ENCODE results near the gene KLHDC4. TPM values are rescaled to one million over a fixed set of nuclear protein-coding genes. Genes with fewer than 3 reads are reported as not detected.
A peak's percentile ranks its signal among the peaks of the same experiment; 100 is the strongest.

The KLHDC4 gene
- total and polyA plus RNA-seq, 2 donors (not counting 1 experiment from before 2014, with no cell fraction given) = 51.3 to 90.8 TPM

DNA sequence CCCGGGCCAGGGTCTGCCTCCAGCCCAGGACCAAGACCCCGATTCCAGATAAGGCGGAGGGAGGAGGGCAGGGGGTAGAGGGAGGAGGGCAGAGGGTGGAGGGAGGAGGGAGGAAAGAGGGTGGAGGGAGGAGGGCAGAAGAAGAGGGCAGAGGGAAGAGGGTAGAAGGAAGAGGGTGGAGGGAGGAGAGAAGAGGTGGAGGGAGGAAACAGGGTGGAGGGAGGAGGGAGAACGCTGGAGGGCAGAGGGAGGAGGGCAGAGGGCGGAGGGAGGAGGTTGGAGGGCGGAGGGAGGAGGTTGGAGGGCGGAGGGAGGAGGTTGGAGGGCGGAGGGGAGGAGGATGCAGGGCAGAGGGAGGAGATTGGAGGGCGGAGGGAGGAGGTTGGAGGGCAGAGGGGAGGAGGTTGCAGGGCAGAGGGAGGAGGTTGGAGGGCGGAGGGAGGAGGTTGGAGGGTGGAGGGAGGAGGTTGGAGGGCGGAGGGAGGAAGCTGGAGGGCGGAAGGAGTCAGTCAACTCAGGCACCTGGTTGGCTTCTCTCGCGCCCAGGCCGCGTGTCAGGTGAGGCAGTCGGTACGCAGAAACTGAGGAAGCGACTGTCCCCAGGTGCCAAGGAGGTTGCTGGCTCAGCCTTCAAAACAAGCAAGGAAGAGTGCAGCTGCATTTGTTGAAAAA lies 65.2 kb downstream of the KLHDC4 start:
- Histone ChIP-seq H3K27me3 (replicated peaks in 1 of 4; ENCODE audit: control extremely low read depth in 1 of 4, control insufficient read depth in 3 of 4, insufficient read depth in 4 of 4, low read length in 3 of 4) (no peaks in the 10 kb centered on the region), H3K36me3 (replicated peaks in 1 of 2; ENCODE audit: control extremely low read depth in 1 of 2, control insufficient read depth in 1 of 2, extremely low read depth in 1 of 2, insufficient read depth in 2 of 2, low read length in 1 of 2) (peaks cover 0 to 13% of the 10 kb centered on the region in 2 experiments), H3K9me3 (ENCODE audit: control extremely low read depth in 1 of 3, control insufficient read depth in 2 of 3, insufficient read depth in 1 of 3, low read length in 2 of 3) (no peaks in the 10 kb centered on the region), H2AFZ (ENCODE audit: insufficient read depth, low read depth, low read length, poor library complexity, severe bottlenecking) (peak overlapping the region; percentile 39), H3K79me2 (ENCODE audit: control insufficient read depth, insufficient read depth, low read length) (no peaks in the 10 kb centered on the region), H4K20me1 (ENCODE audit: control insufficient read depth, insufficient read depth, low read length, poor library complexity, severe bottlenecking) (no peaks in the 10 kb centered on the region), H3K4me3 (ENCODE audit: control extremely low read depth in 1 of 5, extremely low read depth in 1 of 5, insufficient read depth in 1 of 5, low read depth in 2 of 5, low read length in 4 of 5) (peak overlapping the region in 1 of 5 experiments; percentile 38), H3K4me2 (replicated peaks; ENCODE audit: low read depth, low read length, poor library complexity, severe bottlenecking) (peak overlapping the region; percentile 73), H3K27ac (ENCODE audit: low read length in 2 of 2) (peak overlapping the region; percentile 79 to 80), H3K4me1 (ENCODE audit: control insufficient read depth in 2 of 2, insufficient read depth in 2 of 2, low read length in 2 of 2) (peaks cover 45 to 67% of the 10 kb centered on the region in 2 donors), H3K9ac (ENCODE audit: low read length) (no peak overlapping the region)
- Mint-ChIP-seq H3K4me1 (peaks cover 56% of the 10 kb centered on the region), H3K27ac (peak overlapping the region; percentile 91), H3K4me3 (peak overlapping the region; percentile 75), H3K9me3 (ENCODE audit: insufficient read depth) (no peaks in the 10 kb centered on the region), H3K27me3 (no peaks in the 10 kb centered on the region)
- DNase-seq (peak; percentile 71), ATAC-seq (ENCODE audit: low read depth) (no peak)
- TF ChIP-seq EZH2 (IDR thresholded peaks at IDR 0.05; ENCODE audit: borderline replicate concordance, insufficient read depth, low read depth, low read length, poor library complexity, severe bottlenecking) = no peak
- TF ChIP-seq, protein P1, sequence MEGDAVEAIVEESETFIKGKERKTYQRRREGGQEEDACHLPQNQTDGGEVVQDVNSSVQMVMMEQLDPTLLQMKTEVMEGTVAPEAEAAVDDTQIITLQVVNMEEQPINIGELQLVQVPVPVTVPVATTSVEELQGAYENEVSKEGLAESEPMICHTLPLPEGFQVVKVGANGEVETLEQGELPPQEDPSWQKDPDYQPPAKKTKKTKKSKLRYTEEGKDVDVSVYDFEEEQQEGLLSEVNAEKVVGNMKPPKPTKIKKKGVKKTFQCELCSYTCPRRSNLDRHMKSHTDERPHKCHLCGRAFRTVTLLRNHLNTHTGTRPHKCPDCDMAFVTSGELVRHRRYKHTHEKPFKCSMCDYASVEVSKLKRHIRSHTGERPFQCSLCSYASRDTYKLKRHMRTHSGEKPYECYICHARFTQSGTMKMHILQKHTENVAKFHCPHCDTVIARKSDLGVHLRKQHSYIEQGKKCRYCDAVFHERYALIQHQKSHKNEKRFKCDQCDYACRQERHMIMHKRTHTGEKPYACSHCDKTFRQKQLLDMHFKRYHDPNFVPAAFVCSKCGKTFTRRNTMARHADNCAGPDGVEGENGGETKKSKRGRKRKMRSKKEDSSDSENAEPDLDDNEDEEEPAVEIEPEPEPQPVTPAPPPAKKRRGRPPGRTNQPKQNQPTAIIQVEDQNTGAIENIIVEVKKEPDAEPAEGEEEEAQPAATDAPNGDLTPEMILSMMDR (IDR thresholded peaks at IDR 0.05) = no peak
- intact Hi-C loops (cut with micrococcal nuclease) = loop anchor here (5.0 kb wide), 1 partner anchor 67 kb away; the partner anchor contains the start of gene KLHDC4
- 44% methylated on average over 18 of the region's 19 CpGs for WGBS (ENCODE audit: insufficient coverage)
- ChIA-PET POLR2A (interaction anchor here (0.6 to 1.3 kb wide), 7 partner anchors 21 to 316 kb away, joined by 3 to 6 read pairs (median 3); partner anchors contain the start of gene KLHDC4), CTCF (interaction anchor here (0.6 to 3.2 kb wide), 3 partner anchors 64 to 107 kb away, joined by 3 to 26 read pairs (median 3); no protein-coding TSS in a partner anchor)

DNA sequence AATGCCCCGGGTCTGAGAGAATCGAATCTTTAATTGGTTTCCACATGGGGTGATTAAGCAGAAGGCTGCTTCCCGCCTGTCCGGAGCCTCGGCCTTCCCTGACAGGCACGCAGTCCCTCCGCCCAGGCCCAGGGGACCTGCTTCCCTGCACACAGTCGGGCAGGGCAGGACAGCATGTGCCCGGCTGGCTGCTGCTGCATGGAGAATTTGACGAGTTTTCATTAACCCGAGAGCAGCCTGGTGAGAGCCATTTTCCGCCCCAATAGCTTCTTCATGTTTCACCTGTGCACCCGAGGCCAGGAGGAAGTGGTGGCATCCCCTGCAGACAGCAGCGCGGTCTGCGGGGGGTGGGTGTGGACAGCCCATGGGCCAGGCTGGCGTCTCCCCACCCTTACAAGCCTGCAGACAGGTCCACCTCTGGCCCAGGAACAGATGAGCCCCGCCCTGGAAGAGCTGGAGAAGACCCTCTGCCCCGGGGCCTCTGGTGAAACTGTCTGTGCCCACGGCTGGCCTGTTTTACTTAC lies 67.0 kb downstream of the KLHDC4 start:
- ChIA-PET POLR2A (interaction anchor here (1.3 kb wide), 1 partner anchor 26 kb away, joined by 3 read pairs; no protein-coding TSS in a partner anchor), CTCF (interaction anchor here (1.0 to 2.0 kb wide), 3 partner anchors 31 to 70 kb away, joined by 3 to 6 read pairs (median 4); no protein-coding TSS in a partner anchor)
- H3K4me3 Mint-ChIP-seq = peak overlapping the region; percentile 65
- intact Hi-C loops (cut with micrococcal nuclease) = no loop called here
- H3K27me3 ChIP-seq (replicated peaks in 1 of 4; ENCODE audit: control extremely low read depth in 1 of 4, control insufficient read depth in 3 of 4, insufficient read depth in 4 of 4, low read length in 3 of 4) = no peaks in the 10 kb centered on the region
- H3K9ac ChIP-seq (ENCODE audit: low read length) = no peak overlapping the region
- no peaks in the 10 kb centered on the region for H3K9me3 ChIP-seq (ENCODE audit: control extremely low read depth in 1 of 3, control insufficient read depth in 2 of 3, insufficient read depth in 1 of 3, low read length in 2 of 3)
- H2AFZ ChIP-seq (ENCODE audit: insufficient read depth, low read depth, low read length, poor library complexity, severe bottlenecking) = no peak overlapping the region
- no peaks in the 10 kb centered on the region for H4K20me1 ChIP-seq (ENCODE audit: control insufficient read depth, insufficient read depth, low read length, poor library complexity, severe bottlenecking)
- DNase-seq (peak; percentile 56), ATAC-seq (ENCODE audit: low read depth) (peak; percentile 13)
- no peaks in the 10 kb centered on the region for H3K27me3 Mint-ChIP-seq
- H3K9me3 Mint-ChIP-seq (ENCODE audit: insufficient read depth) = no peaks in the 10 kb centered on the region
- H3K4me1 Mint-ChIP-seq = peaks cover 52% of the 10 kb centered on the region
- H3K79me2 ChIP-seq (ENCODE audit: control insufficient read depth, insufficient read depth, low read length) = no peaks in the 10 kb centered on the region
- no peak for TF ChIP-seq EZH2 (IDR thresholded peaks at IDR 0.05; ENCODE audit: borderline replicate concordance, insufficient read depth, low read depth, low read length, poor library complexity, severe bottlenecking)
- TF ChIP-seq, protein P1 (IDR thresholded peaks at IDR 0.05) = no peak
- no peak overlapping the region for H3K4me3 ChIP-seq (ENCODE audit: control extremely low read depth in 1 of 5, extremely low read depth in 1 of 5, insufficient read depth in 1 of 5, low read depth in 2 of 5, low read length in 4 of 5)
- peaks cover 42 to 63% of the 10 kb centered on the region in 2 donors for H3K4me1 ChIP-seq (ENCODE audit: control insufficient read depth in 2 of 2, insufficient read depth in 2 of 2, low read length in 2 of 2)
- 59% methylated on average over 16 of the region's 20 CpGs for WGBS (ENCODE audit: insufficient coverage)
- H3K36me3 ChIP-seq (replicated peaks in 1 of 2; ENCODE audit: control extremely low read depth in 1 of 2, control insufficient read depth in 1 of 2, extremely low read depth in 1 of 2, insufficient read depth in 2 of 2, low read length in 1 of 2) = peaks cover 0 to 10% of the 10 kb centered on the region in 2 experiments
- peak overlapping the region in 1 of 2 donors; percentile 31 for H3K27ac ChIP-seq (ENCODE audit: low read length in 2 of 2)
- peak overlapping the region; percentile 50 for H3K4me2 ChIP-seq (replicated peaks; ENCODE audit: low read depth, low read length, poor library complexity, severe bottlenecking)
- H3K27ac Mint-ChIP-seq = peak overlapping the region; percentile 81

Data from B cell (primary cell).